Gastroesophageal sphincter (tissue), 3 donors: Measurements from ENCODE around the gene ZDHHC21.

Experiments used
- CTCF ChIP-seq, 4 experiments: fragments of 200-600 bp in 2 of 4; fragments of 450-650 bp in 2 of 4; sonication (generic) in 1 of 4; IDR thresholded peaks; one replicate each; pipeline ENCODE4 v1.5.1; 2017 to 2019; ENCODE audit warnings: antibody characterized with exemption in 4 of 4, mild to moderate bottlenecking in 2 of 4, moderate library complexity in 2 of 4
- EP300 ChIP-seq: sonication (generic); formaldehyde crosslinking; IDR thresholded peaks from one replicate; pipeline ENCODE4 v1.6.1; 2017; ENCODE audit warnings: antibody characterized with exemption, mild to moderate bottlenecking
- POLR2AphosphoS5 ChIP-seq: sonication (generic); formaldehyde crosslinking; IDR thresholded peaks from one replicate; pipeline ENCODE4 v1.6.1; 2017; ENCODE audit warnings: antibody characterized with exemption

DNA sequence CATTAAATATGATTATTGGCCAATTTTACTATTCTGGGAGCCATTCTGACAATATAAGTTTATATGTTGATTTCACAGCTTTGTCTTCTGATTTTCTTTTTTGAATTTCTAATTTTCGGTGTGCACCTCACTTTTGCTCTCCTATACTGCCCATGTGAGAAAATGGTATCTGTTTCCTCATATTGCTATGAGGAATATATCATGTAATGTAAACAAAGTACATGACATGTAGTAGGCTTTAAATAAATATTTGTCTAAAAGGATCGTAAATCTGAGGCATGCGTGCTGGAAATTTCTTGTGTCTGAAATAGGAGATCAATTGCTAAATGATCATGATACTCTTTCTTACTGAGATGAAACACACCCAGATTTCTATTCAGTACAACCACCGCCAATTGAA, 119.9 kb downstream of the ZDHHC21 start:
- TF ChIP-seq CTCF (IDR thresholded peaks at IDR 0.05) (no peak), POLR2AphosphoS5 (no peak), EP300 (no peak)
